Endothelial cell of umbilical vein (primary cell): ENCODE results near the gene SLC25A13. TPM values are rescaled to one million over a fixed set of nuclear protein-coding genes. Genes with fewer than 3 reads are reported as not detected.

Experiments
- BruUV-seq: library from RNA; stranded (reverse); fragments of 400-500 nt; replicated peaks from 2 replicates; lab custom pipeline; 2021; lab: Mats Ljungman, UMichigan
- CTCF ChIA-PET: fragments of 300-600, 350-600 bp; sonication (Branson Sonifier 250); formaldehyde crosslinking; loops from one replicate; lab custom pipeline; 2021; ENCODE audit warnings: antibody characterized with exemption, inconsistent platforms; lab: Charles Lee
- POLR2A ChIA-PET: fragments of 300-600, 350-600 bp; sonication (Branson Sonifier 250); formaldehyde crosslinking; loops from one replicate; lab custom pipeline; 2021; ENCODE audit warnings: antibody characterized with exemption, inconsistent platforms; lab: Charles Lee
- DNase-seq: peaks from one replicate; pipeline ENCODE4 v3.0.0-alpha.2; 2011; ENCODE audit warnings: low read depth, low spot score
- FAIRE-seq: peaks from 2 replicates; lab custom pipeline; 2011; peaks lifted over from hg19 to GRCh38; lab: Jason Lieb, UNC
- H2AFZ ChIP-seq: 2 replicates; pipeline ENCODE4 v1.6.0; 2012; ENCODE audit warnings: low read depth, low read length, control low read depth, inconsistent platforms
- H3K27ac ChIP-seq: 2 replicates; pipeline ENCODE4 v1.5.1; 2011; ENCODE audit warnings: low read depth, mild to moderate bottlenecking, control low read depth, low read length, moderate library complexity; ENCODE audit not compliant: insufficient read depth
- H3K27me3 ChIP-seq, 2 experiments: 2 replicates each; pipeline versions ENCODE4 v1.6.0 to v1.6.1; 2011; ENCODE audit warnings: low read length in 2 of 2, mixed read lengths in 1 of 2; ENCODE audit not compliant: control insufficient read depth in 2 of 2, insufficient read depth in 2 of 2
- H3K36me3 ChIP-seq, 2 experiments: 2 replicates in 1 of 2; 3 replicates in 1 of 2; pipeline ENCODE4 v1.5.1; 2011; ENCODE audit warnings: low read length in 2 of 2, mild to moderate bottlenecking in 1 of 2, moderate library complexity in 1 of 2; ENCODE audit not compliant: control insufficient read depth in 2 of 2, insufficient read depth in 2 of 2; ENCODE audit errors: extremely low read depth in 1 of 2
- H3K4me1 ChIP-seq: 3 replicates; pipeline ENCODE4 v1.5.1; 2011; ENCODE audit warnings: mild to moderate bottlenecking, low read length; ENCODE audit not compliant: control insufficient read depth, insufficient read depth; ENCODE audit errors: extremely low read depth
- H3K4me2 ChIP-seq: 2 replicates; pipeline ENCODE4 v1.6.1; 2011; ENCODE audit warnings: low read length, control low read depth, mixed read lengths; ENCODE audit not compliant: insufficient read depth
- H3K4me3 ChIP-seq, 3 experiments: fragments of 200-600 bp in 1 of 3; sonication (generic), shearing (Covaris generic) in 1 of 3; replicated peaks in 1 of 3; 2 replicates each; pipeline ENCODE4 v1.5.1; 2011 to 2016; ENCODE audit warnings: control low read depth in 3 of 3, low read length in 3 of 3, mild to moderate bottlenecking in 2 of 3, inconsistent platforms in 1 of 3, low read depth in 1 of 3, moderate library complexity in 1 of 3; ENCODE audit not compliant: insufficient read depth in 1 of 3
- H3K79me2 ChIP-seq: 2 replicates; pipeline ENCODE4 v1.6.0; 2012; ENCODE audit warnings: low read length, inconsistent platforms; ENCODE audit not compliant: control insufficient read depth, insufficient read depth
- H3K9ac ChIP-seq: replicated peaks from 2 replicates; pipeline ENCODE3; 2011; ENCODE audit warnings: low read length, control low read depth; ENCODE audit not compliant: insufficient read depth; ENCODE audit errors: extremely low read depth
- H3K9me1 ChIP-seq: replicated peaks from 3 replicates; pipeline ENCODE4 v1.6.0; 2011; ENCODE audit warnings: mild to moderate bottlenecking, low read length; ENCODE audit not compliant: control insufficient read depth, insufficient read depth; ENCODE audit errors: extremely low read depth
- H3K9me3 ChIP-seq: replicated peaks from 2 replicates; pipeline ENCODE4 v1.5.1; 2012; ENCODE audit warnings: low read length, inconsistent platforms; ENCODE audit not compliant: control insufficient read depth, insufficient read depth
- H4K20me1 ChIP-seq: replicated peaks from 2 replicates; pipeline ENCODE3; 2011; ENCODE audit warnings: mild to moderate bottlenecking, low read length; ENCODE audit not compliant: control insufficient read depth, insufficient read depth; ENCODE audit errors: extremely low read depth
- CTCF ChIP-seq, 2 donors: IDR thresholded peaks; 1 replicate in 1 of 2; 2 replicates in 1 of 2; pipeline ENCODE4 v1.5.1; 2011; ENCODE audit warnings: low read length in 2 of 2, mild to moderate bottlenecking in 2 of 2, moderate library complexity in 2 of 2, control low read depth in 1 of 2, inconsistent platforms in 1 of 2, low read depth in 1 of 2; ENCODE audit not compliant: insufficient read depth in 1 of 2; ENCODE audit errors: extremely low read depth in 1 of 2
- EZH2 ChIP-seq: IDR thresholded peaks from 2 replicates; pipeline ENCODE4 v1.6.1; 2012; ENCODE audit warnings: borderline replicate concordance, low read depth, mild to moderate bottlenecking, moderate library complexity, low read length, inconsistent platforms; ENCODE audit not compliant: severe bottlenecking
- FOS ChIP-seq: IDR thresholded peaks from 2 replicates; pipeline ENCODE4 v1.6.1; 2011; ENCODE audit warnings: mild to moderate bottlenecking, low read length, moderate library complexity, borderline replicate concordance; ENCODE audit not compliant: insufficient read depth
- GATA2 ChIP-seq: IDR thresholded peaks from 2 replicates; pipeline ENCODE4 v1.7.0; 2011; ENCODE audit warnings: low read depth, mild to moderate bottlenecking, moderate library complexity, mixed read lengths, low read length; ENCODE audit not compliant: insufficient read length, insufficient read depth
- JUN ChIP-seq: IDR thresholded peaks from 2 replicates; pipeline ENCODE4 v1.6.1; 2011; ENCODE audit warnings: borderline replicate concordance, low read depth; ENCODE audit not compliant: insufficient read length, insufficient read depth
- MAX ChIP-seq: IDR thresholded peaks from 2 replicates; pipeline ENCODE4 v1.6.1; 2011; ENCODE audit not compliant: insufficient read depth, insufficient read length
- MYC ChIP-seq: IDR thresholded peaks from one replicate; pipeline ENCODE4 v1.6.1; 2011; ENCODE audit warnings: mild to moderate bottlenecking, low read depth, low read length
- POLR2A ChIP-seq: IDR thresholded peaks from 2 replicates; pipeline ENCODE4 v1.6.1; 2012; ENCODE audit warnings: low read depth, mild to moderate bottlenecking, control low read depth, low read length
- POLR2AphosphoS5 ChIP-seq: IDR thresholded peaks from 2 replicates; pipeline ENCODE4 v1.6.1; 2012; ENCODE audit warnings: low read depth, mild to moderate bottlenecking, control low read depth, low read length, moderate library complexity; ENCODE audit not compliant: insufficient read depth
- dilution Hi-C: fragments of 300-500 bp; cut with MboI; formaldehyde crosslinking; loops from one replicate; pipeline ENCODE4 v1.15.0; 2019; ENCODE audit warnings: low sequenced_read_pairs; ENCODE audit not compliant: extremely low pct_ligation_motif_present
- intact Hi-C: fragments of 100-400 bp; cut with micrococcal nuclease; formaldehyde crosslinking; loops from one replicate; pipeline ENCODE4 v1.10.0; 2022
- polyA plus RNA-seq, 4 experiments: library from polyadenylated mRNA; depleted of rRNA in 3 of 4; stranded (reverse) in 3 of 4; unstranded in 1 of 4; fragments of >200 nt; gene quantifications; 2 replicates each; pipeline versions ENCODE4 v1.2.1 to v1.2.3, GENCODE V29; 2011 to 2012; ENCODE audit warnings: missing spikeins in 1 of 4
- total RNA-seq: library from RNA; stranded (reverse); gene quantifications from 2 replicates; pipeline ENCODE4 v1.2.3, GENCODE V29; 2021

The SLC25A13 gene
- total and polyA plus RNA-seq, 2 donors (not counting 3 experiments of a cell fraction or from before 2014, with no cell fraction given): 13.2 to 34.4 TPM

- no peak for FAIRE-seq
- no peak for TF ChIP-seq MAX
- no peak for TF ChIP-seq FOS
- TF ChIP-seq EZH2: no peak
- TF ChIP-seq JUN: no peak
- TF ChIP-seq POLR2AphosphoS5: no peak
- TF ChIP-seq MYC: no peak
- TF ChIP-seq GATA2: no peak
- no peak for TF ChIP-seq POLR2A
- TF ChIP-seq CTCF (IDR thresholded peaks at IDR 0.05; ENCODE audit: extremely low read depth in 1 of 2, insufficient read depth in 1 of 2, low read depth in 1 of 2, low read length in 2 of 2): no peak
- Histone ChIP-seq H3K4me3 (no peak overlapping the region), H3K27me3 (no peaks in the 10 kb centered on the region), H3K9me1 (no peaks in the 10 kb centered on the region), H3K79me2 (no peaks in the 10 kb centered on the region), H3K9ac (no peak overlapping the region), H3K4me1 (no peaks in the 10 kb centered on the region), H3K27ac (no peak overlapping the region), H3K36me3 (no peaks in the 10 kb centered on the region), H3K4me2 (no peak overlapping the region), H4K20me1 (no peaks in the 10 kb centered on the region), H2AFZ (no peak overlapping the region), H3K9me3 (no peaks in the 10 kb centered on the region)
- CTCF ChIA-PET: interaction anchor here (1.0 kb wide), 1 partner anchor 148 kb away, joined by 3 read pairs; no protein-coding TSS in a partner anchor
- dilution Hi-C loops: no loop called here
- intact Hi-C loops: no loop called here
- POLR2A ChIA-PET: no interaction called here
- BruUV-seq: no TSS peak
- DNase-seq: no peak
These were observed 27.7 kb upstream of the SLC25A13 start for GRCh38 chr7:96349572-96349971.
